NCI-H2081 (cell line): ENCODE data around the gene SLC6A19.

ENCODE experiments used
- DNase-seq, 2 experiments: peaks; one replicate each; lab custom pipeline; 2025; lab: John Stamatoyannopoulos, UW

Gene SLC6A19

GRCh38 chr5:1180841-1181271 lies 20.5 kb upstream of the SLC6A19 start:
- no peak for DNase-seq

GRCh38 chr5:1181451-1182359 lies 19.7 kb upstream of the SLC6A19 start:
- no peak for DNase-seq

GRCh38 chr5:1182360-1182632 lies 19.1 kb upstream of the SLC6A19 start:
- DNase-seq: no peak

GRCh38 chr5:1182633-1183423 lies 18.6 kb upstream of the SLC6A19 start:
- DNase-seq: no peak

- DNase-seq: no peak
These were observed 17.8 kb upstream of the SLC6A19 start for GRCh38 chr5:1183424-1184162.

GRCh38 chr5:1184163-1184470 lies 17.3 kb upstream of the SLC6A19 start:
- no peak for DNase-seq

GRCh38 chr5:1184481-1184880 lies 16.9 kb upstream of the SLC6A19 start:
- DNase-seq: no peak

- DNase-seq: no peak
These were observed 16.3 kb upstream of the SLC6A19 start for GRCh38 chr5:1185038-1185627.

- DNase-seq: no peak
These were observed 15.6 kb upstream of the SLC6A19 start for GRCh38 chr5:1185629-1186350.

- no peak for DNase-seq
These were observed 14.8 kb upstream of the SLC6A19 start for GRCh38 chr5:1186351-1187233.

GRCh38 chr5:1187234-1187949 lies 14.0 kb upstream of the SLC6A19 start:
- DNase-seq: no peak

- DNase-seq: no peak
These were observed 13.5 kb upstream of the SLC6A19 start for GRCh38 chr5:1187950-1188334.

- DNase-seq: no peak
These were observed 12.9 kb upstream of the SLC6A19 start for GRCh38 chr5:1188464-1188863.

GRCh38 chr5:1189269-1189668 lies 12.1 kb upstream of the SLC6A19 start:
- no peak for DNase-seq

GRCh38 chr5:1190278-1190677 lies 11.1 kb upstream of the SLC6A19 start:
- no peak for DNase-seq

- DNase-seq: no peak
These were observed 10.6 kb upstream of the SLC6A19 start for GRCh38 chr5:1190837-1191239.

GRCh38 chr5:1192971-1193590 lies 8.3 kb upstream of the SLC6A19 start:
- no peak for DNase-seq

GRCh38 chr5:1193591-1193985 lies 7.8 kb upstream of the SLC6A19 start:
- no peak for DNase-seq

GRCh38 chr5:1194378-1194777 lies 7.0 kb upstream of the SLC6A19 start:
- DNase-seq: no peak

GRCh38 chr5:1195439-1195838 lies 6.0 kb upstream of the SLC6A19 start:
- no peak for DNase-seq
